Stimulated activated CD4-positive, alpha-beta T cell treated with anti-CD3 and anti-CD28 coated beads, Interleukin-1b, Interleukin-23, amount 100 ng/mL, for 1 hour (primary cell): Measurements from ENCODE around the gene SLC12A6.
A peak's percentile ranks its signal among the peaks of the same experiment; 100 is the strongest.

Experiments
- DNase-seq, 2 donors: peaks; one replicate each; pipeline ENCODE4 v3.0.0-alpha.2; 2020; ENCODE audit warnings: low read depth in 2 of 2

The SLC12A6 gene

GRCh38 chr15:34259566-34259965 is 78.0 kb downstream of the SLC12A6 start:
- no peak for DNase-seq

- no peak for DNase-seq
Observed at GRCh38 chr15:34258151-34258550, 79.4 kb downstream of the SLC12A6 start.

GRCh38 chr15:34252545-34252944 is 85.0 kb downstream of the SLC12A6 start:
- DNase-seq = no peak

DNA sequence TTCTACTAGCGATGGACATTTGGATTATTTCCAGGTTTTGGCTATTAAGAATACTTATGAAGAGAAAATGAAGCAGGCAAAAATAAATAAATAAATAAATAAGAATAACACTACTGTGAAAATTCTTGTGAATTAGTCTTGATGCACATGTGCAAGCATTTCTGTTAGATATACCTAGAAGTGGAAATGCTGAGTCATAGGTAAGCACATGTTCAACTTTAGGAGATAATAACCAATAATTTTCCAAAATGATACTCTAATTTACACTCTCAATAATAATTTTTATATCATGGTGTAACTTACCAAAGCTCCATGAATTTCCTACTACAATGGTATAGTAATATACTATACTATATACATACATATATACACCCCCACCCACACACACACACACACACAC is 89.4 kb downstream of the SLC12A6 start:
- DNase-seq = no peak

DNA sequence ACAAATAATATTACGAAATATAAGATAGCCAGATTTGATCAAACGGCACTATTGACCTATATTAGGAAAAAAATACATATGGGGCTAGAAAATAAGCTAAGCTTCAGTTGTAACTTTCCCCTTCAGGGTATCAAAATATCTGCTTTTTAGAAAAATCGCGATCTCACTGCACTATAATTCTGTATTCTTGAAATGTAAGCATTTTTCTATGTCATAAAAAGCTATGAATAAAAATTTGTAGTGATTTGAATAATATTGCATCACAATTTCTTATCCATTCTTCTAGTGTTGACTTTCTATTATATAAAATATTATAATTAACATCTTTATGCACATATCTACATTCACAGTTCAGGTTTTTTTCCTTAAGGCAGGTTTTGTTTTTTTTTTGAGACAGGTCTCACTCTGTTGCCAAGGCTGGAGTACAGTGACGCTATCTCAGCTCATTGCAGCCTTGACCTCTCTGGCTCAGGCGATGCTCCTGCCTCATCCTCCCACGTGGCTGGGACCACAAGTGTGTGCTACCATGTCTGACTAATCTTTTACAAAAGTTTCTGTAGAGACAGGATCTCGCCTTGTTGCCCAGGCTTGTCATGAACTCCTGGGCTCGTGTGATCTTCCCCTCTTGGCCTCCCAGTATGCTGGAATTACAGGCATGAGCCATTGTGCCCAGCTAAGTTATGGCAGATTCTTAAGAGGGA is 91.2 kb downstream of the SLC12A6 start:
- DNase-seq = no peak

- no peak for DNase-seq
Observed at GRCh38 chr15:34243226-34243625, 94.4 kb downstream of the SLC12A6 start.

GRCh38 chr15:34242331-34242710 is 95.3 kb downstream of the SLC12A6 start:
- no peak for DNase-seq

DNA sequence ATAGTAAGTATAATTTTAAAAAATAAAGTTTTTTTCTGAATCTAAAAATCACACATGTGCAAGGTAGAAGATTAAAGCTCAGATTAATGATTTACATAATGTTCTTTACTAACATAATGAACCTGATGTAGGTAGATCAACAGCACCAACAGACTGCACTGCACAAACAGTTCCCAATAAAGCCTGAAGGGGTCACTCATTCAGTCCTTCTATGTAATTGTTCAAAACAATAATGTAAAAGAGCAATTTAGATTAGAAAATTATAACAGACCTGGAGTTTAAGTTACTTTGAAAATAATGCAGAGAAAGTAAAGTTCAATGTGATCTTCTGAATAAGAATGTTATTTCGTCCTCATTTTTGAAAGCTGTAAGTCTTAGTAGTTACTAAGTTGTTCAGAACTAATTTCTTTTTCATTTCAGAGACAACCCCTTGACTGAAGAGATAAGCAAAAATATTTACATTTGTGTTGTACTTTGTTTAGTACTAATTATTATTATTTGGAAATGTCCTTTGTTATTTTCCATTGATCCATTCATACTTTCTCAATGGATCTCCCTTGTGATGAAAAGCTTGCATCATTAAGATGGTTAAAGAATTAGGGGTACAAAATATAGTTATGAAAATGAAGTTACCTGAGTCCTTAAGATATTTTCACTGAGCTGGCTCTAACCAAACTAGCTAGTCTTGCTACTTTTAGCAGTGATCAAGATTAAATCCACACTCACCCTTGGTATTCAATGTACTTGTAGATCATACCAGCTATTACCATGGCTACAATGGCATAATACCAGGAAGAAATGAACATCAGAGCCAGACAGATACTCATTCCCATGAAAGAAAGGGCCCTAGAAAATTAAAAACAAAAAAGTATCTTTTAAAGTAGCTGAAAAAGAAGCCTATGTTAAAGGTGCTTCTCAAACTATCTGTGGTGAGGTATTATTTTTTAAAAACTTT is 95.9 kb downstream of the SLC12A6 start:
- no peak for DNase-seq

DNA sequence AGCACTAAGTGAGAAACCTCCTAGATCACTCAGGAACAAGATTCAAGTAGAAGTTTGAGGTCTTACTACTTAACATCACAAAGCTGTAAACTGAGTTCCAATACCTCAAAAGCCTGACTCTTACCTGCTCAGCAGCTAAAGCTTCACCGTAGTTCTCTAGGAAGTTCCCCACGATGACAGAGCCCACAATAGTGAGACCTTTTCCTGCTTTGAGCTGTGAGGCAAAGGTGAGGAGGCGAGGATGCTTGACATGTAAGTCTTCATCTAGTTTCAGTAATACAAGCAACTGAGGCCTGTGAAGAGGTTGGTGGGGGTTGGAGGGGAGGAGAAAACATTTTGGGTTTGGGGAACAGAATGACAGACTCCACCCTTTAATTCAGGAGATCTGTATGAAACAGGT is 97.0 kb downstream of the SLC12A6 start:
- DNase-seq = no peak

DNA sequence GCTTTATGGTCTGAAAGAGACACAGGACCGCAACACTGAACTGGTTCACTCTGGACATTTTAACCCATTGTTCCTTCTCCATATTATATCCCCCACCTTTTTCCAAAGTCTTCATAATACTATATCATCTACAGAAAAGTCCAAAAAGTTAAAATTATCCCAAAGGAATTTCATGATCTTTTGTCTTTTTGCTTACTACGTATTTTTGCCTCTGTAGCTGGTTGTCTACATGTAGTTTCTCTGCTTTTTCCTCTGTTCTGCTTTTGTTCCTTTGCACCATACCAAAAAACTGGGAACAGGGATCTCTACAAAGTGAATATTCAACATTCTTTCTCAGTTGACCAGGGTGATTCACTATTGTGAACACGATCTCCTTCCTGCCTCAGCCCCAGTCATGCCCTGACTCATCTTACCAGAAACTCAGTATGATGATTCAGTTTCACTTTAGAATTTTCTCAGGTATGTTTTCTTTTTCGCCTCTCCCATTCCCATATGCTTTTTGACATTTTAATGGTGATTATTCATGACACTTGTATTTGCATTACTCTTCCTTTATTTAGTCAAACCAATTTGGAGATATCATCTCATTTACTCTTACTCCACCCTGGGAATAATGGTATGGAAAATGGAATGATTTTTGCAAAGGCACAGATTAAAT is 98.3 kb downstream of the SLC12A6 start:
- no peak for DNase-seq

DNA sequence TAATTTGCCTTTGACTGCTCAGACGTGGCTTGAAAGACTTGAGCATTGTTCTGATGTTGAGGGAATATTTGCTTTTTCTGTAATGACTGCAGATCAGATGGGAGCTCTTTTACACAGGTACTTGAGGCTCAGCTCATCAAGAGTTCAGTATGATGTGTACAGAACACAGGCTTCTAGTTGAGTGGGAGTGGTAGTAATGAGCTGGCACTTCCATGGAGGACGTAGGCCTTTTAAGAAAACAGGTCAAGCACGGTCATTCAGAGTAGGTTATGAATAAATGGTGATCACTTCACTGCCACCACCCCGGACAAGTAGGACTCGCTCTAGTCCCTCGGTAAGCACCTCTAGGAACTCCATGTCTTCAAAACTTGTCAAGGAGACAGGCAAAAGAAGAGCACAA is 104.0 kb downstream of the SLC12A6 start:
- no peak for DNase-seq

GRCh38 chr15:34223904-34224596 is 113.5 kb downstream of the SLC12A6 start:
- no peak for DNase-seq

DNA sequence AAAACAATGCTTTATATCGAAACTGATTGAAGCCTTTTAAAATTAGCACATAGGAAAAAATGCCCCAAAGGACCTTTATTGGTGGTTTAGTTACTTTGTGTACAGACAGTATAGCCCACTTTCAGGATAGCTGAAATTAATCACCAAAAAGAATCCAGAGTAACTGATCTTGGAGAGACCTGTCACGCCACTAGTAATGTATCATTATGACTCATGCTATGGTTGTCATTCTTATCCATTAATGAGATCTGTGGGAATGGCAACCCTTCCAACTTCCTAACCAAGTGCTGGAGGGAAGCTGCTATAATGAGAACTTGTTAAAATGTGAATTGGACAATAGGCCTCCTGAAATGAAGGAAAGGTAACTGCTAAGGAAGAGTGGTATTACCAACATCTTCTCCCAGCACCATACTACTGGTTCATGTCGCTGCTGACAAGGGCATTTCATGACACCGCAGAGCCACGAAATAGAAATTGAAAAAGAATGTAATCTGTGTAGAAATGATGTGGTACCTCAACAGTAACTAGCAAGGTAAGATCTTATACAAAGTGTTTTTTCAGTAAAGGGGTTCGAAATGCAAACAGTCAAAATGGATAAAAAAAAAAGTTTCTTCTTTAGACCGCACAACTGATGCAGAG is 119.9 kb downstream of the SLC12A6 start:
- DNase-seq = no peak

DNA sequence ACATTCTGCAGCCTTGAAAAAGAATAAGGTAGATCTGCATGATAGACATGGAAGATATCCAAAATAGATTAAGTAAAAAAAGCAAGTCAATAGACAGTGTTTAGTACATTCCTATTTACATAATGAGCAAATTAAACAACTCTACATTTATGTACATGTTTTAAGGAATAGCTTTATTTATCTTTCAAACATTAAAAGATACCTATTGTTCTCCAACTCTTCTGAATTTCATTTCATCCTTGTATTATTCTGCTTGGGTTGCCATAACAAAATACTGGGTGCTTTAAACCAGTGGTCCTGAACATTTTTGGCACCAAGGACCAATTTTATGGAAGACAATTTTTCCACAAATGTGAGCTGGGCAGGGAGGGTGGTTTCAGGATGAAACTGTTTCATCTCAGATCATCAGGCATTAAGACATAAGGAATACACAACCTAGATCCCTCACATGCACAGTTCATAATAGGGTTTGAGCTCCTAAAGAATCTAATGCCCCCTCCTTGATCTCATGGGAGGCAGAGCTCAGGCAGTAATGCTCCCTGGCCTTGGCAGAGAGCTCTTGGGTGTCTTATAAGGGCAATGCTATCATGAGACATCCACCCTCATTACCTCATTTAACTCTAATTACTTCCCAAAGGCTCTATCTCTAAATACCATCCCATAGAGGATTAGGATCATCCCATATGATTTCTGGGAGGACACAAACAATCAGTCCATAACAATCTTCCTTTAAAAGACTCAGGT is 120.9 kb downstream of the SLC12A6 start:
- no peak for DNase-seq

GRCh38 chr15:34214135-34214534 is 123.4 kb downstream of the SLC12A6 start:
- DNase-seq = no peak

DNA sequence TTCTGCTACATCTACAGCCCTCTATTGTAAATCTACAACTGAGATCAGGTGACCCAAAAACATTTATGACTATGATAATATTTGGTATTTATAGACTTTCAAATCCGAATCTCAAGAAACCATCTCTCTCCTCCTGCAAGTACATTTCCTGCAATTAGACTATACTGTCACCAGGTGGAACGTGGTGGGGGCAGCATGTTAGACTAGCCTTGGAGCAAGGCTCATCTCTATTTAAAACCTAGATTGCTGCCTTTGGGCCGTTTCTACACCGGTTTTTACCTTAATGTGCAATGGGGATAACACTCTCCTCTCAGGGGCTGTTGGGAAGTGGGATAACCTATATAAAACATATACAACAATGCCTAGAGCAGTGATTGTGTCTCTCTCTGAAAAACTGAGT is 123.9 kb downstream of the SLC12A6 start:
- no peak for DNase-seq

DNA sequence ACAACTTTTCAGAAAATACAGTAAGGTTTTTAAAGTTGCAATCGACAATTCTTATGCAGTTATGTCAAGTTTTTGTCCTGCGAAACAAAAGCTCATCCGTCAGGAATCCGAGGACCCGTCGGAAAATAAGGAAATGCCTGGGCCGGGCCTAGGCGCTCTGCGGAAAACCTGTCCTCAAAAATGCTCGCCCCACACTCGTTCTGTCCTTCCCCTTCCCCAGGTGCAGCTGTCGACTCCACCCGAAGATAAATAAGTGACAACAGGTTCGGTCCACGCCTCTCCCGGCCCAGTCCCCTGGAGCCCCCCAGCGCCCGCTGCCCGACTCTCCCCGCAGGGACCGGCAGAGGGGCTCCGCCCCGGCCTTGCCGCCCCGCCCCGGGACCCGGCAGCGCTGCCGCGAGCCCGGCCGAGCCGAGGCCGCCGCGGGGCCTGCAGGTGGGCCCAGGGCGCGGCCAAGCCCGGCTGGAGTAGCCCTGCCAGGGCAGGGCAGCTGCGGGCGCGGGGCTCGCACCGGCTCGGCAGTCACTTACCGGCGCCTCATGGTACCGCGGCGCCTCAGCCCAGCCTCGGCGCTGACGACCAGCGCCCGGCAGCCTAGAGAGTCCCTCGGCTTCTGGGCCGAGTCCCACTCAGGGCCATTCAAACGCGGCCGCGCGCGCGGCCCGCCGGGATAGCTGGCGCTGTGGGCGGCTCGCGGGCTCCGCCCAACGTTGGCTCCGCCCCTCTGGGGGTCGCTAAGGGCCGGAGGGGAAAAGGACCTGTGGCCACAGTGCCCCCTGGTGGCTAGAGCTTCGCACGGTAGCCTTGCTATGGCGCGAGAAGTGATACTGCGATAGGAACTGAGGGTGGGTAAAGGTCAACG is 127.9 kb downstream of the SLC12A6 start, which contains the start of gene KATNBL1:
Gene KATNBL1 (minus strand): TSS at position 676 of the 862 bp plus-strand sequence. CDS start 46,420 bp downstream, outside the sequence.
- peak; percentile 91 to 99 for DNase-seq

DNA sequence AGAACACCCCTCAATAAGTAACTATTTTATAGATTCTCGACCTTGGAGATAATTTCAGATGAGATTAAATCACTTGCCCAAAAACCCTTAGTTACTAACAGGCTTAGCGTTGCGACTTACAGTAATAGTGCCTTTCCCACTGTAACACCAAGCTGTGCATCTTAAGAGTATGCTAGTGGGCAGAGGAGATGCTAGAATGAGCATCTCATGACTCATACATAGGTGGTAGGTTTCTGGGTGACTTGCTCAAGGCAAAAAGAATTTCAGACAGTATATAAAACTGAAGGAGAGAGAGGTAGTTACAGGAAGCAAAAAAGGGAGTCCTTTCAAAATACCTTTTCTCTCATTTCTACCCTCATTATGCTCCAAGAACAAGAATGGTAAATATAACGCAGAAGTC is 131.6 kb downstream of the SLC12A6 start:
- DNase-seq = no peak

GRCh38 chr15:34203936-34204335 is 133.6 kb downstream of the SLC12A6 start:
- DNase-seq = no peak

DNA sequence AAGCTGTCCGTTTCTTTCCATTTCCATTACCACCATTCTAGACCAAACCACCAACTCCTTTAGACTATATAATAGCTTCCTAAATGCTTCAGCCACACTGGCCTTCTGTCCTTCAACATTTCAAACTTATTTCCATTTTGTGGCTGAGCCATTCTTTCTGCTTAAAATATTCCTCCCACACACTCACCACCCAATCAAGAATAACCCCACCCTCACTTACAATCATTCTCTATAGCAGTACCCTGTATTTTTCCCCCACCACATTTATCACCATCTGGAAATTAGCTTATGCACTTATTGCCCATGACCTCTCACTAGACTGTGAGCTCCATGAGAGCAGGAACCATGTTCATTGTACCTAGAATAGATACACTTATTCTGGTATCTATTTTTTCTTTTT is 134.3 kb downstream of the SLC12A6 start:
- DNase-seq = no peak
